ENCODE measurements around the gene TUBA4B.

TUBA4B gene

DNA sequence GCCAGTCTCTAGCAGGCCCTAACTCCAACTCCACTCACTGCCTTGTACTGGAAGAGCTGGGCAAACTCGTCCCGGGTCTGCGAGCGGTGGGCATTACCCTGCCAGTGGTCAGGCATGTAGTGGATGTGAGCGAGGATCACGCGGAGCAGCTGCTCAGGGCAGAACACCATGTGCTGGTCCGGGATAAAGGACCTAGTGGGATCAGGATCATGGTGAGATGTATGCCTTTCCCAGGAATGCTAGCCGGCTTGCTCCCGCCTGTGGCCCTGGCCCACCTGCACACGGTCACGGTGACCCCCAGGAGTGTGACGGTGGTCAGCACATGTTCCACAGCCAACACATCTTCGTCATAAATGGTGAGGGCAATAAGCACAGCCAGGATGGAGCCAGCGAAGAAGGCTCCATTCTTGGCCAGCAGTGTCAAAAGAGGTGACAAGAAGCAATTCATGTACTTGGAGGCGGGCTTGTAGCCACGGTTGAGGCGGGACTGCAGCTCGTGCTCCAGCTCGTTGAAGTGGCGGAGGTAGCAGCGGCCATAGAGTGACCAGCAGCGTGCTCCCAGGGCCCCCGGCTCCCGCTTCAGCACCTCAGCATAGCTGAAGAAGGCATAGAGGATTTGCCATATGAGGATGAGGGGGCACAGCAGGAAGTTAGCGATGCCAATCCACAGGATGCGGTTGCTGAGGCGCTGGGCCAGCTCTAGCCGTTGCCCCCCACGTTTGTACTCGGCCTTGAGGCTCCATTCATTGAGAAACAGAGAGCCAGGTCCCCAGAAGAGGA is 29.0 kb upstream of the TUBA4B start:
- TF ChIP-seq, protein P1, sequence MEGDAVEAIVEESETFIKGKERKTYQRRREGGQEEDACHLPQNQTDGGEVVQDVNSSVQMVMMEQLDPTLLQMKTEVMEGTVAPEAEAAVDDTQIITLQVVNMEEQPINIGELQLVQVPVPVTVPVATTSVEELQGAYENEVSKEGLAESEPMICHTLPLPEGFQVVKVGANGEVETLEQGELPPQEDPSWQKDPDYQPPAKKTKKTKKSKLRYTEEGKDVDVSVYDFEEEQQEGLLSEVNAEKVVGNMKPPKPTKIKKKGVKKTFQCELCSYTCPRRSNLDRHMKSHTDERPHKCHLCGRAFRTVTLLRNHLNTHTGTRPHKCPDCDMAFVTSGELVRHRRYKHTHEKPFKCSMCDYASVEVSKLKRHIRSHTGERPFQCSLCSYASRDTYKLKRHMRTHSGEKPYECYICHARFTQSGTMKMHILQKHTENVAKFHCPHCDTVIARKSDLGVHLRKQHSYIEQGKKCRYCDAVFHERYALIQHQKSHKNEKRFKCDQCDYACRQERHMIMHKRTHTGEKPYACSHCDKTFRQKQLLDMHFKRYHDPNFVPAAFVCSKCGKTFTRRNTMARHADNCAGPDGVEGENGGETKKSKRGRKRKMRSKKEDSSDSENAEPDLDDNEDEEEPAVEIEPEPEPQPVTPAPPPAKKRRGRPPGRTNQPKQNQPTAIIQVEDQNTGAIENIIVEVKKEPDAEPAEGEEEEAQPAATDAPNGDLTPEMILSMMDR (IDR thresholded peaks at IDR 0.05; ENCODE audit: borderline replicate concordance, control extremely low read depth, extremely low read depth, insufficient read depth, missing control alignments) = no peak
- in situ Hi-C loops (cut with MboI; ENCODE audit: low sequenced_read_pairs, unreplicated experiment) = no loop called here

GRCh38 chr2:219225350-219225749 is 27.7 kb upstream of the TUBA4B start:
- TF ChIP-seq, protein P1 (IDR thresholded peaks at IDR 0.05; ENCODE audit: borderline replicate concordance, control extremely low read depth, extremely low read depth, insufficient read depth, missing control alignments) = no peak
- in situ Hi-C loops (cut with MboI; ENCODE audit: low sequenced_read_pairs, unreplicated experiment) = no loop called here
- DNase-seq (ENCODE audit: low spot score) = no peak

More for the DNA sequence above, 29.0 kb upstream of the TUBA4B start:
- DNase-seq (ENCODE audit: low spot score) = no peak

DNA sequence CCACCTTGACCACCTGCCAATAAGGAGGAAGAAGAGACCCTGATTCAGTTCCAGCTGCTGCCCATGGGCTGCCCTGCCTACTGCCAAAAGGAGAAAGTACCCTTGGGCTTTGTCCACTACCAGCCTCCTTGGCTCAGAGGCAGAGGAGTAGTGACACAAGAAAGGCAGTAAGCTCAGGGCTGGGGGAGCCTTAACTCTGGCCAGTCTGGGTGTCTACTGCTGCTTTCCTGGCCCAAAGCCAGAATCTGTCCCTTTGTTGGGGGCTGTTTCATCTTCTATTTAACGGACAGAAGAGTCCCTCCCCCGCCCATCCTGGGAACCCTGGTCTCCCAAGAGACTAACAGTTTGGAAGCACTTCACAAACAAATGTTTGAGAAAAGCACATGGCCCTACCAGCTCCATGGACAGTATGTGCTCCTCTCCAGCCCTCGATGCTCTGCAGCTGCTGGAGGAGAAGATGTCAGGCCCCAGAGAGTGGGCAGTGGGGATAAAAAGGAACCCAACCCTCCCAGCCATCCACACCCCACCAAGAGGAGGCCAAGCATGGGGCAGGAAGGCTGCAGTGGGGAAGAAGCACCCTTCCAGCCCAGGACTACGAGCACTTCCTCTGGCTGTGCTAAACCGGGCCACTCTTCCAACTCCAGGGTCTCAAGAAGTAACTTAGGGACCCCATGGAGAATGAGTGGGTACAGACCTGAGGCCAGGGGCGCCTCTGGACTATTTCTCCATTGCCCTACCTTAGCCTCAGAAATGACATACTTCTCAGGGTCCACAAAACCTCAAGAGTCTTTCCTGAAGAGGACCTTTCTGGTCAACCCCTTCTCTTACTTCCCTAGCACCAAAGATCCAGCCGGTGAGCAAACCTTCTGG is 24.8 kb upstream of the TUBA4B start:
- in situ Hi-C loops (cut with MboI; ENCODE audit: low sequenced_read_pairs, unreplicated experiment) = no loop called here
- TF ChIP-seq, protein P1 (IDR thresholded peaks at IDR 0.05; ENCODE audit: borderline replicate concordance, control extremely low read depth, extremely low read depth, insufficient read depth, missing control alignments) = no peak
- DNase-seq (ENCODE audit: low spot score) = no peak

DNA sequence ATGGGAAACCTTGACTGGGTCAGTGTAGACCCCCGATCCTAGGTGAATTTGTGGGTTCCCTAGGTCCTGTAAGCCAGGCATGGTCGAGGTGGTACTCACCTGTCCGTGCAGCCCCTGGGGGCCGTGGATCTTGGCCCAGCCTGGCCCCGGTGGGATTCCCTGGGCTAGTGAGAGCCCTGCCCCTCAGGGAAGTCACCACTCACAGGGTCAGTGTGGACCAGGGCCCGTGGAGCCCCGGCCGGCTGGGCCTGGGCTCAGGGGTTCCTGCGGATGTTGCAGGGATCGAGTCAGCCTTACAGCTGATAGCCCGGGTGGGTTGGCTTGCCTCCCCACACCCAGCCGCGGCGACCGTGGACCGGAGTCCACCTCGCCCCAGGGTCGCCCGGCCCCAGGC is 24.1 kb upstream of the TUBA4B start:
- DNase-seq (ENCODE audit: low spot score) = no peak
- TF ChIP-seq, protein P1 (IDR thresholded peaks at IDR 0.05; ENCODE audit: borderline replicate concordance, control extremely low read depth, extremely low read depth, insufficient read depth, missing control alignments) = no peak
- in situ Hi-C loops (cut with MboI; ENCODE audit: low sequenced_read_pairs, unreplicated experiment) = no loop called here

GRCh38 chr2:219229305-219230058 is 23.6 kb upstream of the TUBA4B start, which contains the start of the genes ANKZF1 and ATG9A:
Gene ANKZF1, plus strand, starts transcription at chr2:219229806. Its CDS starts 452 bp downstream, at chr2:219230258.
Gene ATG9A, minus strand, starts transcription at chr2:219229636. Its CDS starts 1,612 bp downstream, at chr2:219228024.
- TF ChIP-seq, protein P1 (IDR thresholded peaks at IDR 0.05; ENCODE audit: borderline replicate concordance, control extremely low read depth, extremely low read depth, insufficient read depth, missing control alignments) = no peak

DNA sequence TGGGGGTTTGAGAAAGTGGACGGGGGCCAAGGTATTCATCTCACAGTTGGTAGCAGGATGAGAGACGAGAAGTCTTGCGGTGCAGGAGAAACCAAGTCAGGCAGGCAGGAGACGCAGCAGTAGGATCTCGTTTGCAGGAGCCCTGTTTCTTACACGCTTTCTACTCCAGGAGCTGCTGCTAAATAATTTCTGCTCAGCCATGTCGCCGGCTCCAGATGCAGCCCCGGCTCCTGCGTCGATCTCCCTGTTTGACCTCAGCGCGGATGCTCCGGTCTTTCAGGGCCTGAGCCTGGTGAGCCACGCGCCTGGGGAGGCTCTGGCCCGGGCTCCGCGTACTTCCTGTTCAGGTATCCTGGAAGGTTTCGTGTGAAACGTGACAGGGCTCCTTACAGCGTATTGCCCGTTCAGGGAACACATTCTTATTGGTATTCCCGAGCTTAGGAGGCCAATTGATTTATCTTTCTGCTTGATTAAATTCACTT is 22.9 kb upstream of the TUBA4B start:
- TF ChIP-seq, protein P1 (IDR thresholded peaks at IDR 0.05; ENCODE audit: borderline replicate concordance, control extremely low read depth, extremely low read depth, insufficient read depth, missing control alignments) = no peak
- in situ Hi-C loops (cut with MboI; ENCODE audit: low sequenced_read_pairs, unreplicated experiment) = no loop called here
- DNase-seq (ENCODE audit: low spot score) = peak; percentile 61

More at GRCh38 chr2:219229305-219230058, 23.6 kb upstream of the TUBA4B start, which contains the start of the genes ANKZF1 and ATG9A:
- peak; percentile 99 for DNase-seq (ENCODE audit: low spot score)
- in situ Hi-C loops (cut with MboI; ENCODE audit: low sequenced_read_pairs, unreplicated experiment) = no loop called here
